Measurements from ENCODE around the gene DHX38. TPM values are rescaled to one million over a fixed set of nuclear protein-coding genes. Genes with fewer than 3 reads are reported as not detected.

Gene DHX38
- 10 to 100 TPM; 26.9 to 75.3 (median 53.8) TPM for total RNA-seq

DNA sequence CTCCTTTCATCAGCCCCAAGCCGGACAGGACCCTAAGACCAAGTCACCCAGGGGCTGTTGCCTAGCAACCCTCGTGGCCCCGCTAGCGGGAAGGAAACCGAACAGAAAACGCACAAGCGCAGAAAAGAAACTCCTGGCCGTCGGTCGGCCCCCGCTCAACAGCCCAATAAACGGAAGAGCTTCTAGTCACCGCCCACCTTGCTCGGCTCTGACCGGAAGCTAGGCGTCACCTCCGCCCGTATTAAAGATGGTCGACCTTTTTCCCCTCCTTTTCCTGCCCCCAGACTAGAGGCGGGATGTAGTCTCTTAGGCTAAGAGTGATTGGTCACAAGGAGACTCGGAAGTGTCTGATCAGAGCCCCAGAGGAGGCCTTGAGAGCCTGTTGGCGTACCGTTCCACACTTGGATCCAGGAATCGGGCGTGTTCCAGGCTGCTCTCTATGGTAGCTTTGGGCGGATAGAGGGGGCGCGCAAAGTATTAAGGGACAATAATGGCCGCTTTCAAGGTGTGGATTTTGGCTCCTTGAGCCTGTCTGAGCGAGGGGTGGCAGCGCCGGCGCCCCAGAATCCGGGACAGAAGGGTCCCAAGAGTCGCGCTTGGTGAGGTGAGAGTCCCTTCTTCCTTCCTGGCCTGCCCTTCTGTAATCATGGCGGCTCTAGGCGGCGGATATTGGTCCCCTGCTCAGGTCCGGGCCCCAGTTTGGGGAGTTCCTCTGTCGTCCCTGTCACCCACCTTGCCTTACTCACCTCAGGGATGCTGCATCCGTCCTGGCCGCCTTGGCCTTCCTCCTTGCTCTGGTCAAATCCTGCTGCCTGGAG lies at the start of gene DHX38, which contains the start of gene TXNL4B:
TSS of gene DHX38 (plus strand) at position 400 of the 818 bp plus-strand sequence. CDS start 2,311 bp downstream, outside the sequence.
TSS of gene TXNL4B (minus strand) at position 173 of the 818 bp plus-strand sequence. CDS start 2,871 bp downstream, outside the sequence.
- in situ Hi-C loops (cut with MboI; ENCODE audit: low sequenced_read_pairs in 4 of 4) (loop anchor here in 3 of 4 donors (10.0 kb wide), 2 partner anchors 79 to 279 kb away; no protein-coding TSS in a partner anchor), intact Hi-C loops (cut with DNase I; ENCODE audit: low total_unique reads) (loop anchor here (1.0 to 2.0 kb wide), 3 partner anchors 85 to 631 kb away; partner anchors contain the start of genes DHODH, IST1 and ZNF23)
- TF ChIP-seq, protein P1, sequence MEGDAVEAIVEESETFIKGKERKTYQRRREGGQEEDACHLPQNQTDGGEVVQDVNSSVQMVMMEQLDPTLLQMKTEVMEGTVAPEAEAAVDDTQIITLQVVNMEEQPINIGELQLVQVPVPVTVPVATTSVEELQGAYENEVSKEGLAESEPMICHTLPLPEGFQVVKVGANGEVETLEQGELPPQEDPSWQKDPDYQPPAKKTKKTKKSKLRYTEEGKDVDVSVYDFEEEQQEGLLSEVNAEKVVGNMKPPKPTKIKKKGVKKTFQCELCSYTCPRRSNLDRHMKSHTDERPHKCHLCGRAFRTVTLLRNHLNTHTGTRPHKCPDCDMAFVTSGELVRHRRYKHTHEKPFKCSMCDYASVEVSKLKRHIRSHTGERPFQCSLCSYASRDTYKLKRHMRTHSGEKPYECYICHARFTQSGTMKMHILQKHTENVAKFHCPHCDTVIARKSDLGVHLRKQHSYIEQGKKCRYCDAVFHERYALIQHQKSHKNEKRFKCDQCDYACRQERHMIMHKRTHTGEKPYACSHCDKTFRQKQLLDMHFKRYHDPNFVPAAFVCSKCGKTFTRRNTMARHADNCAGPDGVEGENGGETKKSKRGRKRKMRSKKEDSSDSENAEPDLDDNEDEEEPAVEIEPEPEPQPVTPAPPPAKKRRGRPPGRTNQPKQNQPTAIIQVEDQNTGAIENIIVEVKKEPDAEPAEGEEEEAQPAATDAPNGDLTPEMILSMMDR (IDR thresholded peaks at IDR 0.05 in 4 of 5, conservative IDR thresholded peaks at IDR 0.05 in 1 of 5) = no peak
- TF ChIP-seq POLR2A (IDR thresholded peaks at IDR 0.05) = peak; percentile 87 to 93
- Histone ChIP-seq H3K4me1 (peaks cover 29 to 32% of the 10 kb centered on the region in 2 donors), H3K27me3 (no peaks in the 10 kb centered on the region), H3K27ac (peak within 1 kb of the TSS; percentile 87 to 96 (median 92)), H3K36me3 (peaks cover 2 to 38% of the 10 kb centered on the region in 2 donors), H3K4me3 (peak within 1 kb of the TSS; percentile 89 to 95 (median 92)), H3K9me3 (no peaks in the 10 kb centered on the region)
- ATAC-seq = peak; percentile 99 to 100
- peak; percentile 94 to 95 for DNase-seq

DNA sequence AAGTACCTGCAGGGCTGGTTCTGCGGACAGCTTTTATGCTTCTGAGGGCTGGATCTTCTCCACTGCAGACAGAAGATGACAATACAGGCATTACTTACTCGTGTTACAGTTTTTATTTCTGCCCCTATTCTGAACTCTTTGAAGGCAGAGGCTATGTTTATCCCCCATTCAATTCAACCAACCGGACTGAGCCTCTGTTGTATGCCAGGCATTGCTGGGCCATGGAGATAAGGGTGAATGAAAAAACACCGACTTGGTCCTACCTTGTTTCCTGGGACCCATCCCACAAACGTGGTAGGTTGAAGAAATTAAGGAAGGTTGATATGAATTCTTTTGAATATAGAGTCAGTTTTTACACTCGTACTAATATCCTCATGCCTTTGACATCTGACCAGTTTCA lies 49.4 kb upstream of the DHX38 start:
- no peak for DNase-seq
- no peaks in the 10 kb centered on the region for H3K27me3 ChIP-seq
- H3K9me3 ChIP-seq = no peaks in the 10 kb centered on the region
- TF ChIP-seq, protein P1 (IDR thresholded peaks at IDR 0.05 in 4 of 5, conservative IDR thresholded peaks at IDR 0.05 in 1 of 5) = no peak
- no peak for TF ChIP-seq POLR2A (IDR thresholded peaks at IDR 0.05)
- H3K36me3 ChIP-seq = no peaks in the 10 kb centered on the region
- intact Hi-C loops (cut with DNase I; ENCODE audit: low total_unique reads) = no loop called here
- no peak overlapping the region for H3K27ac ChIP-seq
- in situ Hi-C loops (cut with MboI; ENCODE audit: low sequenced_read_pairs in 4 of 4) = no loop called here
- ATAC-seq = no peak
- no peak overlapping the region for H3K4me3 ChIP-seq
- H3K4me1 ChIP-seq = peaks cover 20 to 27% of the 10 kb centered on the region in 2 donors

DNA sequence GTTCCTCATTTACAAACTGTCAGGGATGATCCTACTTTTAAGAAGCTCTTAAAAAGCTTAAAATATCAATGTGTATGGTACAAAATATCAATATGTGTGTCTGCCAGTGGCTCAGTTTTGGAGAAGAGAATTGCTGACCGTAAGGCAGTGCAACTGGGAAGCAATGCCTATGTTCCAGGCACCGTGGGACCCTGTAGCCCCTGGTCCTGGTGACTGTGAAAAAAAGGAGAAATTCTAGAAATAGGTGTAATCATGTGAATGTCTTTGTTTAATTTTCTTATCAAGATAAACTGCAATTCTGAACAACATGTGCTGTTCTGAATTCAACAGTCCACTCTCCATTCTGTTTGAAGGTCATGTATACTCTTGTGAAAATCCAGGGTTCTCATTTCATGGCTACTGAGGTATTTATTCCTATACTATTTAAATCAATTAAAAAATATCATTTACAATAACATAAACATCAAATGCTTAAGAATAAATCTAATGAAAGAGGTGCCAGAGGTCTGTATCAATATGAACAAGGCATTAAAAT lies 48.8 kb upstream of the DHX38 start:
- in situ Hi-C loops (cut with MboI; ENCODE audit: low sequenced_read_pairs in 4 of 4) (no loop called here), intact Hi-C loops (cut with DNase I; ENCODE audit: low total_unique reads) (no loop called here)
- DNase-seq = no peak
- Histone ChIP-seq H3K27ac (no peak overlapping the region), H3K36me3 (no peaks in the 10 kb centered on the region), H3K4me3 (no peak overlapping the region), H3K4me1 (peaks cover 22 to 30% of the 10 kb centered on the region in 2 donors), H3K9me3 (no peaks in the 10 kb centered on the region), H3K27me3 (no peaks in the 10 kb centered on the region)
- TF ChIP-seq POLR2A (IDR thresholded peaks at IDR 0.05) = no peak
- TF ChIP-seq, protein P1 (IDR thresholded peaks at IDR 0.05 in 4 of 5, conservative IDR thresholded peaks at IDR 0.05 in 1 of 5) = no peak
- no peak for ATAC-seq

DNA sequence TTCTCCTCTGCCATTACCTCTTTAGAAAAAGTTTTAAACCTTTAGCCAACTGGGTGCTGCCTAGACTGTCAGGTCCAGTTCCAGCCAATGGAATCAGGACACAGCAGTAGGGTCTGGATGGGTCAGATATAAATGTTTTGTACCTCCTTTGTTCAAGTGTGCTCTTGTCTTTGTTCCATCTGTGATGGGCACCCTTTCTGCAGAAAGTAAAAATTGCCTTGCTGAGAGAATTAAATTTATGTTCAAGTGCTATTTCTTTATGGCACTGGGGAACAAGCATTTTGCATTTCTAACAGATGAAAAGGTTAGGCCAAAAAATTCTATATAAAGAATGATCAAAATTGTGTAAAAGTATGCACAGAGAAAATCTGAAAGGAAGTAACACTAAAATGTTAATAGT lies 44.5 kb upstream of the DHX38 start:
- H3K36me3 ChIP-seq = no peaks in the 10 kb centered on the region
- H3K27ac ChIP-seq = no peak overlapping the region
- TF ChIP-seq POLR2A (IDR thresholded peaks at IDR 0.05) = no peak
- TF ChIP-seq, protein P1 (IDR thresholded peaks at IDR 0.05 in 4 of 5, conservative IDR thresholded peaks at IDR 0.05 in 1 of 5) = no peak
- H3K4me3 ChIP-seq = no peak overlapping the region
- H3K9me3 ChIP-seq = no peaks in the 10 kb centered on the region
- intact Hi-C loops (cut with DNase I; ENCODE audit: low total_unique reads) (no loop called here), in situ Hi-C loops (cut with MboI; ENCODE audit: low sequenced_read_pairs in 4 of 4) (no loop called here)
- no peaks in the 10 kb centered on the region for H3K27me3 ChIP-seq
- ATAC-seq (no peak), DNase-seq (no peak)
- H3K4me1 ChIP-seq = peaks cover 14 to 32% of the 10 kb centered on the region in 2 donors
